Activated naive CD4-positive, alpha-beta T cell treated with anti-CD3 and anti-CD28 coated beads for 36 hours (primary cell): ENCODE results near the gene TRIM59. TPM values are rescaled to one million over a fixed set of nuclear protein-coding genes. Genes with fewer than 3 reads are reported as not detected.

Source experiments
- CTCF ChIA-PET: fragments of 350-600 bp; sonication (Branson Sonifier 250); formaldehyde crosslinking; loops from one replicate; lab custom pipeline; 2021; ENCODE audit warnings: antibody characterized with exemption; lab: Charles Lee
- DNase-seq: peaks from one replicate; pipeline ENCODE4 v3.0.0-alpha.2; 2020
- H3K27ac Mint-ChIP-seq: one replicate; pipeline ENCODE4 v1.8.0; 2021; ENCODE audit warnings: mild to moderate bottlenecking, mixed read lengths
- H3K27me3 Mint-ChIP-seq: one replicate; pipeline ENCODE4 v1.8.0; 2021; ENCODE audit warnings: low read depth, mixed read lengths
- H3K36me3 Mint-ChIP-seq: one replicate; pipeline ENCODE4 v1.8.0; 2021; ENCODE audit warnings: low read depth, mixed read lengths
- H3K4me1 Mint-ChIP-seq: one replicate; pipeline ENCODE4 v1.8.0; 2021; ENCODE audit warnings: low read depth, mixed read lengths
- H3K4me3 Mint-ChIP-seq: one replicate; pipeline ENCODE4 v1.8.0; 2021; ENCODE audit warnings: mild to moderate bottlenecking, moderate library complexity, mixed read lengths
- H3K9me3 Mint-ChIP-seq: one replicate; pipeline ENCODE4 v1.8.0; 2021; ENCODE audit warnings: mixed read lengths
- intact Hi-C: fragments of 100-400 bp; cut with micrococcal nuclease; formaldehyde crosslinking; loops from one replicate; pipeline ENCODE4 v1.15.1; 2023
- total RNA-seq, 2 experiments: library from RNA; stranded (reverse); gene quantifications; one replicate each; pipeline ENCODE4 v1.2.3, GENCODE V29; 2021

The TRIM59 gene
- total RNA-seq, 2 experiments from 2014 or later = 25.8 TPM

DNA sequence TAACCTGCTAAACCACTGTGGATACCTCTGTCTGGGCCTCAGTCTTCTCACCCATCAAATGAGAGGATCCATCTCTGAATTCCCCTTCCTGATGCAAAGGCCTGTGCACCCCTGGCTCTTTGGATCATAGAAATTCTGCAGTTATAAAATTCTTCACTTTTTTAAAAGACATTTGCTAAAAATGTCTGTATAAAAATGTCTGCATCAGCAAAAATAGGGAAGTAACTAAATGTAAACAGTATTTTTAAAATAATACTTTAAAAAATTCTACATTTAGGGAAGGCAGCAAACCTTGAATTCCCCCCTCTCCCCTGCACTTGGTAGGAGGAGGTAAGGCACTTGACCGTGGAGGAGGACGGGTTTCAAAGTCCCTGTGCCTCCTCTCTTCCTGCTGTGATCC, 25.6 kb upstream of the TRIM59 start:
- DNase-seq = no peak
- CTCF ChIA-PET = no interaction called here
- Mint-ChIP-seq H3K4me1 (no peaks in the 10 kb centered on the region), H3K27me3 (peaks cover 12% of the 10 kb centered on the region), H3K4me3 (no peak overlapping the region), H3K36me3 (no peaks in the 10 kb centered on the region), H3K27ac (no peak overlapping the region), H3K9me3 (peaks cover 10% of the 10 kb centered on the region)
- intact Hi-C loops = no loop called here

DNA sequence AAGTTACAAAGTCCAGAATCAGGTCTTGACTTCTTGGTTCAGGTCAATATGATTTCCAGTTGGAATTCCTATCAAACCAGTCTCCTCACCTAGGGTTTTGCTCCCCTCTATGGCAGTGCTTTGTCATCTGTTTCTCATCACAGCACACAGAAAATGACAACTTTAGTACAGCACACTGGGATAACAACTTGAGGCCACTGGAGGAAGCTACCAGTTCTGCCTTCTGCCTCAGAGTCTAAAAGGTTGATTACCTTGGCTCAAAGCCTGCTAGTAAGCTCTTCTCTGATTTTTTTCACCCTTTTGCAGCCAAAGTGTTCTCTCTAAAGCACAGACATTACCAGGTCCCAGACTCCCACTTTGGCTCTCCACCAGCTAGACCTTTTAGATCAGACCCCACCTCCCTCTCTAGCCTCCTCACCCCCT, 24.8 kb upstream of the TRIM59 start:
- no peak overlapping the region for H3K4me3 Mint-ChIP-seq
- no peaks in the 10 kb centered on the region for H3K4me1 Mint-ChIP-seq
- peaks cover 15% of the 10 kb centered on the region for H3K27me3 Mint-ChIP-seq
- H3K27ac Mint-ChIP-seq = no peak overlapping the region
- DNase-seq = no peak
- H3K36me3 Mint-ChIP-seq = peaks cover 5% of the 10 kb centered on the region
- CTCF ChIA-PET = no interaction called here
- peaks cover 17% of the 10 kb centered on the region for H3K9me3 Mint-ChIP-seq
- intact Hi-C loops = no loop called here

DNA sequence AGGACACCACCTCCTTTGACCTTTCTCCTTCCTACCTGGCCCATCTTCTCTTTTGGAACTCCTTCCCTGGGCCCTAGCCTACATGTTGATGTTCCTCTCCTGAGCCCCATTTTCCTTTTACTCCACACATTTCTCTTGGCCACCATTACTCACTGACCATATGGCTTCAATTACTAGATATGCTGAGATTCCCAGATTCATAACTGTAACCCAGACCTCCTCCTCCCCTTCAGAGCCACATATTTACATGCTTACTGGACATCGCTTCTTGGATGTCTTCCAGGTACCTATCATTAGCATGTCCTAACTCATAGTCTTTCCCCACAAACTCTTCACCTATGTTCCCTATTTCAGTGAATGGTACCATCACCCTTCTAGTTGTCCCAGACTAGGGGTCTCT, 24.4 kb upstream of the TRIM59 start:
- peaks cover 20% of the 10 kb centered on the region for H3K9me3 Mint-ChIP-seq
- no peak overlapping the region for H3K27ac Mint-ChIP-seq
- peaks cover 5% of the 10 kb centered on the region for H3K36me3 Mint-ChIP-seq
- no peaks in the 10 kb centered on the region for H3K4me1 Mint-ChIP-seq
- peaks cover 15% of the 10 kb centered on the region for H3K27me3 Mint-ChIP-seq
- no peak overlapping the region for H3K4me3 Mint-ChIP-seq
- CTCF ChIA-PET = no interaction called here
- intact Hi-C loops = no loop called here
- no peak for DNase-seq

DNA sequence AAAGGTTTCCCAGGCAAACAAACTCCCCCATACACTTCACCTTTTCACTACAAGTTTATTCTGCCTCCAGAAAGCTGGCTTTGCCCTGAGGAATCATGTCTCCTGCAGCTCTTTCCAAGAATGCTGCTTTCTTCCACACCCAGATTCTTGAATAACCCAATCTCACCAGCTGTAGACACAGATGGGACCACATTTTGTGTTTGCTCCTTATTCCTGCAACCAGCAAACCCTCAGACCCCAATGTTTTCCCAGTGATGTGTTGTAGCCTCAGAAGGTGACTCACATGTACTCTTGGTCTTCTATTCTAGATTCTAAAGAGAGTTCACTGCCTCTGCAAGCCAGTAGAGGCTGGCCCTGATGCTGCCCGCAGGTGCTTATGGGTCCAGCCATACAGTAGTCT, 23.6 kb upstream of the TRIM59 start:
- Mint-ChIP-seq H3K27me3 (peaks cover 17% of the 10 kb centered on the region), H3K36me3 (peaks cover 5% of the 10 kb centered on the region), H3K4me3 (no peak overlapping the region), H3K4me1 (no peaks in the 10 kb centered on the region), H3K9me3 (peaks cover 20% of the 10 kb centered on the region), H3K27ac (no peak overlapping the region)
- DNase-seq = no peak
- CTCF ChIA-PET = no interaction called here
- intact Hi-C loops = no loop called here

DNA sequence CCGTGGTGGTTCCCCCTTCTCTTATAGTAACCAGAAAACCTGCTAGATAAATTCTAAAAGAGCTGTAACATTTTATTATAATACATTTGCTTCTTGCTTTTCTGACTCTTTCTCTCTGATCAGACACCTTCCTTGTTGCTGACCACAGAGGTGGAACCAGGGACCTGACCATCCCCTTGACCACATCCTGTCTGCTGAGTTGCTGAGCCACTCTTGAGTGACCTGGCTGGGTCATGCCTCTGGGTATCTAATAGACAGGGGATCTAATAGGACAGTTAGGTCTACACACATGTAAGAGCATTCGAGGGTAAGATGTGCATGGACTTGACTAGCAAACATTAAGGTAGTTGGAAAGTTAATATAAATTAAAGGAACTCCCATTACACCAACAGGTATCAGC, 22.8 kb upstream of the TRIM59 start:
- intact Hi-C loops = no loop called here
- H3K36me3 Mint-ChIP-seq = peaks cover 5% of the 10 kb centered on the region
- no peak overlapping the region for H3K27ac Mint-ChIP-seq
- H3K4me3 Mint-ChIP-seq = no peak overlapping the region
- CTCF ChIA-PET = interaction anchor here (0.6 kb wide), 1 partner anchor 59 kb away, joined by 8 read pairs; no protein-coding TSS in a partner anchor
- H3K9me3 Mint-ChIP-seq = peaks cover 20% of the 10 kb centered on the region
- H3K27me3 Mint-ChIP-seq = peaks cover 17% of the 10 kb centered on the region
- no peak for DNase-seq
- H3K4me1 Mint-ChIP-seq = no peaks in the 10 kb centered on the region

DNA sequence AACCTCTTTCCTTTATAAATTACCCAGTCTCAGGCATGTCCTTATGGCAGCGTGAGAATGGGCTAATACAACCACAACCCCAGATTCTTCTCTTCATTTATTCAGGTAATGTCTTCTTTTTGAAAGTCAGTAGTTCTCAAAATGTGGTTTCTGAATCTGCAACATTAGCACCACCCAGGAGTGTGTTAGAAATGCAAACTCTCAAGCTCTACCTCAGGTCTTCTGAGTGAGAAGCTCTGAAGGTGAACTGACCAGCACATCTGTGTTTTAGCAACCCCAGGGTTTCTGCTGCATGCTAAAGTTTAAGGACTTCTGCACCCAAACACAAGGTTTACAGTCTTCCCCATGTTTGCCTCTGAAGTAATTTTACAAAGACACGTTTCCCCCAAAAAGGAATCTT, 22.3 kb upstream of the TRIM59 start:
- intact Hi-C loops = no loop called here
- H3K4me1 Mint-ChIP-seq = no peaks in the 10 kb centered on the region
- H3K27ac Mint-ChIP-seq = no peak overlapping the region
- DNase-seq = no peak
- CTCF ChIA-PET = interaction anchor here (0.6 kb wide), 1 partner anchor 58 kb away, joined by 8 read pairs; no protein-coding TSS in a partner anchor
- H3K27me3 Mint-ChIP-seq = peaks cover 17% of the 10 kb centered on the region
- H3K9me3 Mint-ChIP-seq = peaks cover 20% of the 10 kb centered on the region
- H3K36me3 Mint-ChIP-seq = peaks cover 5% of the 10 kb centered on the region
- no peak overlapping the region for H3K4me3 Mint-ChIP-seq

DNA sequence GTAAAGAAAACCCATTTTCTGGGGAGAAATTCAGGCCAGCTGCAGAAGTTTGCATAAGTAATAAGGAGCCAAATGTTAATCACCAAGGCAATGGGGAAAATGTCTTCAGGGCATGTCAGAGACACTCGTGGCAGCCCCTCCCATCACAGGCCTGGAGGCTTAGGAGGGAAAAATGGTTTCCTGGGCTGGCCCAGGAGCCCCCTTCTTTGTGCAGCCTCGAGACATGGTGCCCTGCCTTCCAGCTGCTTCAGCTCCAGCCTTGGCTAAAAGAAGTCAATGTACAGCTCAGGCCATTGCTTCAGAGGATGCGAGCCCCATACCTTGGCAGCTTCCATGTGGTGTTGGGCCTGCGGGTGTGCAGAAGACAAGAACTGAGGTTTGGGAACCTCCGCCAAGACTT, 20.6 kb upstream of the TRIM59 start:
- peaks cover 20% of the 10 kb centered on the region for H3K9me3 Mint-ChIP-seq
- no peaks in the 10 kb centered on the region for H3K4me1 Mint-ChIP-seq
- H3K36me3 Mint-ChIP-seq = peaks cover 5% of the 10 kb centered on the region
- H3K27ac Mint-ChIP-seq = no peak overlapping the region
- peaks cover 14% of the 10 kb centered on the region for H3K27me3 Mint-ChIP-seq
- DNase-seq = no peak
- intact Hi-C loops = no loop called here
- CTCF ChIA-PET = no interaction called here
- H3K4me3 Mint-ChIP-seq = no peak overlapping the region

DNA sequence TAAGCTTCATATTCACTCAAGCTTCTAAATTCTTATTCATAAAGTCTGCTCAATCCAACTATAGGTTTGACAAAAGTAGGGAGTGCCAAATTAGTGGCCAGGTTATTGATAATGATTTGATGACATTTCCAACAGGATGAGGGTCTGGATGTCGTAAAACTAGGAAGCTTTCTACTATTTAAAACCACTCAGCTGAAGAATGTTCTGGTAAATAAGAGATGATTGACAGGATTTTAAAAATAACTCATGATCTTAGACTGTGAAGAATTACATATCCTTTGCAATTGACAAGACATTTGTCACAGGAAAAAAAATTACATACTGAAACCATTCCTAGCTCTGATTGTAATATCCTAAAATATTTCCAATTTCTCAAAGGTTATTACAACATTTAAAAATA, 15.4 kb upstream of the TRIM59 start:
- intact Hi-C loops = no loop called here
- no peak overlapping the region for H3K27ac Mint-ChIP-seq

DNA sequence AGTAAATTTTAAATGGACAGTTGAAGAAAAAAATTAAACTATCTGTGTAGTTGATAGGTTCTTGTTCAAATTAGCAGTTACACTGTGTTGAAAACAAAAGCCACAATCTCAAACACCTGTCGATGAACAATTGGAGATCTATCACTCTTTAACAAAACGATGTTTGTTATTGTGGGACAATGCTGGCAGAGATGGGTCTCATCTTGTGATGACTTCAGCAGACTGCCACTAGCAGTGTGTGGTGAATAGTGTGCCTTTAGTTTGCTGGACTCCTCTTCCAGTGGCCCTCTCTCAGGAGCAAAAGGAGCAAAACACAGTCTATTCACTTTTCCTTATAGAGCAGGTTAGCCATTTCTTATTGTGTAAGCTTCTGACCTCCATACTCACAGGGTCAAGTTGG, 14.7 kb upstream of the TRIM59 start:
- intact Hi-C loops = no loop called here
- Mint-ChIP-seq H3K36me3 (no peaks in the 10 kb centered on the region), H3K4me3 (no peak overlapping the region), H3K27me3 (peaks cover 4% of the 10 kb centered on the region), H3K4me1 (no peaks in the 10 kb centered on the region), H3K9me3 (peaks cover 3% of the 10 kb centered on the region), H3K27ac (no peak overlapping the region)
- no peak for DNase-seq
- CTCF ChIA-PET = interaction anchor here (1.1 kb wide), 1 partner anchor 23 kb away, joined by 4 read pairs; no protein-coding TSS in a partner anchor

More for the DNA sequence above, 15.4 kb upstream of the TRIM59 start:
- Mint-ChIP-seq H3K9me3 (peaks cover 9% of the 10 kb centered on the region), H3K27me3 (peaks cover 7% of the 10 kb centered on the region), H3K4me1 (no peaks in the 10 kb centered on the region), H3K4me3 (no peak overlapping the region), H3K36me3 (peaks cover 4% of the 10 kb centered on the region)
- no peak for DNase-seq
- CTCF ChIA-PET = interaction anchor here (1.1 kb wide), 1 partner anchor 22 kb away, joined by 4 read pairs; no protein-coding TSS in a partner anchor

DNA sequence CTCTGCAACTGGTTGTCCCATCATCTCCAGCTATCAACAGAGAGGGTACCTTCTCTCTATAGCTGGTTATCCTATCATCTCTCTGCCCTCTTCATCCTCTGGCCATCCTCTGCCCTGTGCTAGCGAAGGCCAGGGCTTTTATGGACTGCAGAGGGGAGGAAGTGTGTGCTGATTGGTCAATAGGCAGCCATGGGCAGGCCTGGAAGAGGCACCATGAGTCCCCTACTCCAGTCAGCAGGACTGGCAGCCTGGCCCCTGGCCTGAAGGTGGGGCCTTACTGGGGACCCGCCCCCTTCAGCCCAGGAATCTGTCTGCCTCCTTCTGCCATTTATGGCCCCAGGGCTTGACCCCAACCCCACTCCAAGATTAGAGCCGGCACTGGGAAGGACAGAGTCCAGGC, 10.4 kb upstream of the TRIM59 start:
- no peaks in the 10 kb centered on the region for H3K9me3 Mint-ChIP-seq
- no peak for DNase-seq
- peaks cover 2% of the 10 kb centered on the region for H3K27me3 Mint-ChIP-seq
- H3K36me3 Mint-ChIP-seq = no peaks in the 10 kb centered on the region
- CTCF ChIA-PET = interaction anchor here (1.0 to 1.1 kb wide), 2 partner anchors 10 to 17 kb away, joined by 3 read pairs; partner anchors contain the start of gene TRIM59
- H3K4me3 Mint-ChIP-seq = no peak overlapping the region
- H3K4me1 Mint-ChIP-seq = no peaks in the 10 kb centered on the region
- H3K27ac Mint-ChIP-seq = no peak overlapping the region
- intact Hi-C loops = no loop called here

DNA sequence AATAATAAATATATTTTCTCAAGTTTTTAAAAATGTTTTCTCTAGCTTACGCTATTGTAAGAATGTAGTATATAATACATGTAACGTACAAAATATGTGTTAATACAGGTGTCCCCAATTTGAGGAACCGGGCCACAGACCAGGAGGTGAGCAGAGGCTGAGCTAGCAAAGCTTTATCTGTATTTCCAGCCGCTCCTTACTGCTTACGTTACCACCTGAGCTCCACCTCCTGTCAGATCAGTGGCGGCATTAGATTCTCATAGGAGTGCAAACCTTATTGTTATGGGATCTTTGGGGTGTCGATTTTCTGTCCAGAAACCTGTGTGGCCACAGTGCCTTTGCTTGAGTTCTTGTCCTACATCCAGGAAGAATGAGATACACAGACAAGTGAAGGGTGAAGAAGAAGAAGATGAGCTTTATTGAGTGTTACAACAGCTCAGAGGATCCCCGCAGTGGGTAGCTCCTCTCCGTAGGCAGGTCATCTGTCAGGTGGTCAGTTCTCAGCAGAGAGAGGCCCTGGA, 9.9 kb upstream of the TRIM59 start:
- intact Hi-C loops = no loop called here
- DNase-seq = no peak
- CTCF ChIA-PET = interaction anchor here (1.0 to 1.1 kb wide), 2 partner anchors 10 to 18 kb away, joined by 3 read pairs; partner anchors contain the start of gene TRIM59
- H3K36me3 Mint-ChIP-seq = no peaks in the 10 kb centered on the region
- no peaks in the 10 kb centered on the region for H3K4me1 Mint-ChIP-seq
- no peaks in the 10 kb centered on the region for H3K9me3 Mint-ChIP-seq
- H3K27ac Mint-ChIP-seq = no peak overlapping the region
- no peak overlapping the region for H3K4me3 Mint-ChIP-seq
- peaks cover 2% of the 10 kb centered on the region for H3K27me3 Mint-ChIP-seq

DNA sequence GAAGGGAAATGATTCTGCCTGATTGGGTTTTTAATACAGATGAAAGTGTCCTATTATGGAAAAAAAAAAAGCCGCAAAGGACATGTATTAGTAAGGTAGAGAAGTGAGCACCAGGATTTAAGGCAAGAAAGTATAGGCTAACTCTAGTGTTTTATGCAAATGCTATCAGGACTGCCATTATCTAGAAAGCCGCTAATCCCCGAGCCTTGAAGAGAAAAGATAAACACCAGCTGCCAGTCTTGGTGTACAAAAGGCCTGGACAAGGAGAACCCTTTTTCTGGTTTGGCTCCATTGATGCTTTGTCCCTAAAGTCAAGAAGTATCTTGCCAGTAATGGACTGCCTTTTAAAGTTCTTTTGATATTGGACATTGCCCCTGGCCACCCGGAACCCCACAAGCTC, 8.6 kb upstream of the TRIM59 start:
- Mint-ChIP-seq H3K36me3 (no peaks in the 10 kb centered on the region), H3K27ac (no peak overlapping the region), H3K4me1 (no peaks in the 10 kb centered on the region), H3K4me3 (no peak overlapping the region), H3K27me3 (peaks cover 2% of the 10 kb centered on the region), H3K9me3 (no peaks in the 10 kb centered on the region)
- CTCF ChIA-PET = no interaction called here
- intact Hi-C loops = no loop called here
- DNase-seq = no peak

DNA sequence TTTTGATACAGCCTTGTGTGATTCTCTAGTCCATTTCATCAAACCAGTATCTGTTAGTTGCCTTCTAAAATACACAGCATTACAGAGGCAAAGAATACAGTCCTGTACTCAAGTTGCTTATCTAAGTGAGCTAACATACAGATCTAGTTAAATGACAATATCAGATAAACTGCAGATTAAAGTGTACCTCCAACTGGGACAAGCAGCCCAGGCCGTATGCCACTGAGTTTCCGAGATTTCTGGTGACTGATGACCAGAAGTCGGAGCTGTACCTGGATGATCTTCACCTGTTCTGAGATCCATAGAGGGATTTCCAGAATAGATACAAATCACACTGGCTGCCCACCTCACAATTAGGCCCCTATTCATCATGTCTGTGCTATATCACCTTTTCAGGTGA, 6.3 kb upstream of the TRIM59 start:
- intact Hi-C loops = no loop called here
- Mint-ChIP-seq H3K27me3 (no peaks in the 10 kb centered on the region), H3K27ac (no peak overlapping the region), H3K36me3 (no peaks in the 10 kb centered on the region), H3K4me1 (no peaks in the 10 kb centered on the region), H3K9me3 (no peaks in the 10 kb centered on the region), H3K4me3 (no peak overlapping the region)
- DNase-seq = no peak
- CTCF ChIA-PET = no interaction called here
